Limb (tissue), 2 donors: ENCODE measurements around the gene NEO1.
A peak's percentile ranks its signal among the peaks of the same experiment; 100 is the strongest.

ENCODE experiments used
- DNase-seq, 2 donors: peaks; one replicate each; pipeline ENCODE4 v3.0.0-alpha.2; 2016; ENCODE audit errors: extremely low spot score in 2 of 2

The NEO1 gene

GRCh38 chr15:73030122-73030679 is 22.1 kb upstream of the NEO1 start:
- DNase-seq = no peak

GRCh38 chr15:73031648-73032047 is 20.6 kb upstream of the NEO1 start:
- DNase-seq = no peak

- no peak for DNase-seq
Observed at GRCh38 chr15:73033611-73034010, 18.7 kb upstream of the NEO1 start.

- no peak for DNase-seq
Observed at GRCh38 chr15:73034221-73034620, 18.0 kb upstream of the NEO1 start.

GRCh38 chr15:73035221-73035620 is 17.0 kb upstream of the NEO1 start:
- no peak for DNase-seq

GRCh38 chr15:73038220-73038619 is 14.0 kb upstream of the NEO1 start:
- DNase-seq = no peak

GRCh38 chr15:73046073-73046472 is 6.2 kb upstream of the NEO1 start:
- no peak for DNase-seq

- no peak for DNase-seq
Observed at GRCh38 chr15:73047882-73048281, 4.4 kb upstream of the NEO1 start.

GRCh38 chr15:73048624-73049295 is 3.5 kb upstream of the NEO1 start:
- DNase-seq = no peak

GRCh38 chr15:73049564-73050215 is 2.6 kb upstream of the NEO1 start:
- no peak for DNase-seq

- DNase-seq = no peak
Observed at GRCh38 chr15:73050561-73051295, 1.5 kb upstream of the NEO1 start.

GRCh38 chr15:73051391-73051806 is 864 bp upstream of the NEO1 start:
- DNase-seq = peak in 1 of 2 donors; percentile 6

GRCh38 chr15:73052653-73053397 is 562 bp downstream of the NEO1 start:
- peak; percentile 61 to 76 for DNase-seq

GRCh38 chr15:73053398-73053723 is 1.1 kb downstream of the NEO1 start:
- no peak for DNase-seq

GRCh38 chr15:73054417-73054953 is 2.2 kb downstream of the NEO1 start:
- no peak for DNase-seq

- no peak for DNase-seq
Observed at GRCh38 chr15:73056460-73056859, 4.2 kb downstream of the NEO1 start.

- DNase-seq = no peak
Observed at GRCh38 chr15:73058437-73058836, 6.2 kb downstream of the NEO1 start.

- no peak for DNase-seq
Observed at GRCh38 chr15:73065114-73065513, 12.9 kb downstream of the NEO1 start.

GRCh38 chr15:73069109-73069508 is 16.8 kb downstream of the NEO1 start:
- DNase-seq = no peak

- no peak for DNase-seq
Observed at GRCh38 chr15:73072894-73073293, 20.6 kb downstream of the NEO1 start.

- DNase-seq = no peak
Observed at GRCh38 chr15:73074241-73074640, 22.0 kb downstream of the NEO1 start.
